Endothelial cell of umbilical vein (primary cell): ENCODE results near the gene MRPS12.

Experiments
- EZH2 ChIP-seq: IDR thresholded peaks from 2 replicates; pipeline ENCODE4 v1.6.1; 2012; ENCODE audit warnings: borderline replicate concordance, low read depth, mild to moderate bottlenecking, moderate library complexity, low read length, inconsistent platforms; ENCODE audit not compliant: severe bottlenecking
- JUN ChIP-seq: IDR thresholded peaks from 2 replicates; pipeline ENCODE4 v1.6.1; 2011; ENCODE audit warnings: borderline replicate concordance, low read depth; ENCODE audit not compliant: insufficient read length, insufficient read depth
- POLR2A ChIP-seq: IDR thresholded peaks from 2 replicates; pipeline ENCODE4 v1.6.1; 2012; ENCODE audit warnings: low read depth, mild to moderate bottlenecking, control low read depth, low read length
- POLR2AphosphoS5 ChIP-seq: IDR thresholded peaks from 2 replicates; pipeline ENCODE4 v1.6.1; 2012; ENCODE audit warnings: low read depth, mild to moderate bottlenecking, control low read depth, low read length, moderate library complexity; ENCODE audit not compliant: insufficient read depth
- TF ChIP-seq, protein P1 (sequence below), 2 donors: IDR thresholded peaks; 1 replicate in 1 of 2; 2 replicates in 1 of 2; pipeline ENCODE4 v1.5.1; 2011; ENCODE audit warnings: low read length in 2 of 2, mild to moderate bottlenecking in 2 of 2, moderate library complexity in 2 of 2, control low read depth in 1 of 2, inconsistent platforms in 1 of 2, low read depth in 1 of 2; ENCODE audit not compliant: insufficient read depth in 1 of 2; ENCODE audit errors: extremely low read depth in 1 of 2
- TF ChIP-seq, protein P2 (sequence below): IDR thresholded peaks from 2 replicates; pipeline ENCODE4 v1.6.1; 2011; ENCODE audit not compliant: insufficient read depth, insufficient read length

DNA sequence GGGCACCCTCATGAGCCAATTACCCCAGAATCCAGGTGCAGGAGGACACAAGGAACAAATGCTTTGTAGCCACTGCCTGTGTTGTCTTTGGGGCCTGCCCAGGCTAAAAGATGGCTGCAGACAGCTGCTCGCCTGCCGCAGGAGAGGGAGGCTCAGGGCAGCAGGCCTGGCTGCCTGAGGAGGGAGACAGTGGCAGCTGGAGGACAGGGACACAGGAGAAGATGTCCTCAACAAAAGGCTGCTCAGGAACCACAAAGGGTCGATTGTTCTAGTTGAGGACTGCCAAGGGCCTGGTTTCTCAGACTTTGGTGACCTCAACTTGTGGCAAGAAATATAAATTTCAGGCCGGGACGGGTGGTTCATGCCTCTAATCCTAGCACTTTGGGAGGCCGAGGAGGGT, 39.0 kb upstream of the MRPS12 start:
- TF ChIP-seq POLR2AphosphoS5 (no peak), POLR2A (no peak), EZH2 (no peak), JUN (no peak)
- TF ChIP-seq, protein P1, sequence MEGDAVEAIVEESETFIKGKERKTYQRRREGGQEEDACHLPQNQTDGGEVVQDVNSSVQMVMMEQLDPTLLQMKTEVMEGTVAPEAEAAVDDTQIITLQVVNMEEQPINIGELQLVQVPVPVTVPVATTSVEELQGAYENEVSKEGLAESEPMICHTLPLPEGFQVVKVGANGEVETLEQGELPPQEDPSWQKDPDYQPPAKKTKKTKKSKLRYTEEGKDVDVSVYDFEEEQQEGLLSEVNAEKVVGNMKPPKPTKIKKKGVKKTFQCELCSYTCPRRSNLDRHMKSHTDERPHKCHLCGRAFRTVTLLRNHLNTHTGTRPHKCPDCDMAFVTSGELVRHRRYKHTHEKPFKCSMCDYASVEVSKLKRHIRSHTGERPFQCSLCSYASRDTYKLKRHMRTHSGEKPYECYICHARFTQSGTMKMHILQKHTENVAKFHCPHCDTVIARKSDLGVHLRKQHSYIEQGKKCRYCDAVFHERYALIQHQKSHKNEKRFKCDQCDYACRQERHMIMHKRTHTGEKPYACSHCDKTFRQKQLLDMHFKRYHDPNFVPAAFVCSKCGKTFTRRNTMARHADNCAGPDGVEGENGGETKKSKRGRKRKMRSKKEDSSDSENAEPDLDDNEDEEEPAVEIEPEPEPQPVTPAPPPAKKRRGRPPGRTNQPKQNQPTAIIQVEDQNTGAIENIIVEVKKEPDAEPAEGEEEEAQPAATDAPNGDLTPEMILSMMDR (IDR thresholded peaks at IDR 0.05; ENCODE audit: extremely low read depth in 1 of 2, insufficient read depth in 1 of 2, low read depth in 1 of 2, low read length in 2 of 2) = no peak
- TF ChIP-seq, protein P2, sequence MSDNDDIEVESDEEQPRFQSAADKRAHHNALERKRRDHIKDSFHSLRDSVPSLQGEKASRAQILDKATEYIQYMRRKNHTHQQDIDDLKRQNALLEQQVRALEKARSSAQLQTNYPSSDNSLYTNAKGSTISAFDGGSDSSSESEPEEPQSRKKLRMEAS = no peak
